DND-41 (cell line): ENCODE data around the gene MCF2L2.

Source experiments
- ATAC-seq: fragments of 200-7000 bp; cut with Tn5 transposase; 3 replicates; pipeline ENCODE4 v1.9.1; 2021; ENCODE audit warnings: low read depth; ENCODE audit not compliant: insufficient read depth
- DNase-seq: peaks from one replicate; pipeline ENCODE4 v3.0.0-alpha.2; 2020
- H2AFZ ChIP-seq: 2 replicates; pipeline ENCODE4 v1.6.0; 2012; ENCODE audit warnings: low read depth, low read length
- H3K27ac ChIP-seq: 2 replicates; pipeline ENCODE4 v1.5.1; 2012; ENCODE audit warnings: low read length, inconsistent platforms
- H3K27me3 ChIP-seq: fragments of 200-600 bp; sonication (generic); 2 replicates; pipeline ENCODE4 v1.6.0; 2012; ENCODE audit warnings: low read length, mild to moderate bottlenecking, inconsistent platforms; ENCODE audit not compliant: insufficient read depth, poor library complexity
- H3K36me3 ChIP-seq: 2 replicates; pipeline ENCODE4 v1.5.1; 2012; ENCODE audit warnings: low read length, inconsistent platforms; ENCODE audit not compliant: insufficient read depth
- H3K4me1 ChIP-seq: 2 replicates; pipeline ENCODE4 v1.5.1; 2012; ENCODE audit warnings: mild to moderate bottlenecking, low read length; ENCODE audit not compliant: insufficient read depth
- H3K4me2 ChIP-seq: 2 replicates; pipeline ENCODE4 v1.6.0; 2012; ENCODE audit warnings: mild to moderate bottlenecking, moderate library complexity, low read length, inconsistent platforms; ENCODE audit not compliant: insufficient read depth
- H3K4me3 ChIP-seq, 2 experiments: fragments of 200-600 bp in 1 of 2; shearing (Covaris generic) in 1 of 2; 2 replicates each; pipeline ENCODE4 v1.5.1; 2012 to 2016; ENCODE audit warnings: inconsistent platforms in 2 of 2, low read length in 2 of 2, mild to moderate bottlenecking in 2 of 2, low read depth in 1 of 2, moderate library complexity in 1 of 2
- H3K79me2 ChIP-seq: 2 replicates; pipeline ENCODE4 v1.6.0; 2012; ENCODE audit warnings: low read length, inconsistent platforms; ENCODE audit not compliant: insufficient read depth
- H3K9ac ChIP-seq: 2 replicates; pipeline ENCODE4 v1.6.0; 2012; ENCODE audit warnings: low read depth, mild to moderate bottlenecking, inconsistent platforms, low read length, moderate library complexity
- H3K9me3 ChIP-seq: 2 replicates; pipeline ENCODE4 v1.5.1; 2012; ENCODE audit warnings: low read length, moderate library complexity, mild to moderate bottlenecking, inconsistent platforms; ENCODE audit not compliant: insufficient read depth, severe bottlenecking
- H4K20me1 ChIP-seq: 2 replicates; pipeline ENCODE4 v1.6.0; 2012; ENCODE audit warnings: low read length; ENCODE audit not compliant: insufficient read depth
- EZH2 ChIP-seq: IDR thresholded peaks from 3 replicates; pipeline ENCODE4 v1.6.1; 2012; ENCODE audit warnings: borderline replicate concordance, low read depth, mild to moderate bottlenecking, moderate library complexity, low read length, inconsistent platforms; ENCODE audit not compliant: severe bottlenecking
- TF ChIP-seq, protein P1 (sequence below): IDR thresholded peaks from 2 replicates; pipeline ENCODE4 v1.5.1; 2012; ENCODE audit warnings: borderline replicate concordance, low read length, moderate library complexity, mild to moderate bottlenecking; ENCODE audit not compliant: poor library complexity, severe bottlenecking; ENCODE audit errors: extremely low read depth

MCF2L2 gene

DNA sequence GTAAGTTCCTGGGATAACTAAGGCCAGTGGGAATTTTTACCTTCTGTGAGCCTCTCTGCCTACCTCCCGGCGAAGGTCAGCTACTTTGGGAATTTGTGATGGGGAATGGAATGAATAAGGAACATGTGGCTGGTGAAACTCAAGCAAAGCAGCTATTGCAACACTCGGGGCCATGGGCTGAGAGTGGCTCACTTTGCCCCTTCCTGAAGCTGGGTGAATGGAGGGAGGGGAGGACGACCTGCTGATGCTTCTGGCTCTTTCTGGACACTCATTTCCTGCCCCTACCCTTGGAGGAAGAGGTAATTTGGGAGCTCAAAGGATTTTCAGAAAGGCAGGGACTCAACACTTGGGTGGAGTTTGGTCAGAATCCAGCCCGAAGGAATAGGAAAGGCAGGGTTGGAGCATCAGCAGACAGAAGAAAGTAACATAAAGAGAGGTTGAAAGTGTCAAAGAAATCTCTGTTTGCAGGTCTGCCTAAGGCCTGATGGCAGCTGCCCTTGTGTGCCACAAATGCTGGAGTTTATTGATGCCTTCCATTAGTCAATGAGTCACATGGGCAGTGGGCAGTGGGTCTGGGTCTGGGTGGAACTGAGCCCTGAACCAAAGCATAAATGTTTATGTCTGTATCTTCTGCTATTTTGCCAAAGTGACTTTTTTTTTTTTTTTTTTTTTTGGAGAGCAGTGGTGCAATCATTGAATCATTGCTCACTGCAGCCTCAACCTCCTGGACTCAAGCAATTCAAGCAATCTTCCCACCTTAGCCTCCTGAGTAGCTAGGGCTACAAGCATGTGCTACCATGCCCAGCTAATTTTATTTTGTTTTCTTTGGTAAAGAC lies 278.3 kb downstream of the MCF2L2 start:
- no peak overlapping the region for H3K27ac ChIP-seq

GRCh38 chr3:183148056-183148455 lies 280.4 kb downstream of the MCF2L2 start:
- no peak for TF ChIP-seq EZH2
- TF ChIP-seq, protein P1, sequence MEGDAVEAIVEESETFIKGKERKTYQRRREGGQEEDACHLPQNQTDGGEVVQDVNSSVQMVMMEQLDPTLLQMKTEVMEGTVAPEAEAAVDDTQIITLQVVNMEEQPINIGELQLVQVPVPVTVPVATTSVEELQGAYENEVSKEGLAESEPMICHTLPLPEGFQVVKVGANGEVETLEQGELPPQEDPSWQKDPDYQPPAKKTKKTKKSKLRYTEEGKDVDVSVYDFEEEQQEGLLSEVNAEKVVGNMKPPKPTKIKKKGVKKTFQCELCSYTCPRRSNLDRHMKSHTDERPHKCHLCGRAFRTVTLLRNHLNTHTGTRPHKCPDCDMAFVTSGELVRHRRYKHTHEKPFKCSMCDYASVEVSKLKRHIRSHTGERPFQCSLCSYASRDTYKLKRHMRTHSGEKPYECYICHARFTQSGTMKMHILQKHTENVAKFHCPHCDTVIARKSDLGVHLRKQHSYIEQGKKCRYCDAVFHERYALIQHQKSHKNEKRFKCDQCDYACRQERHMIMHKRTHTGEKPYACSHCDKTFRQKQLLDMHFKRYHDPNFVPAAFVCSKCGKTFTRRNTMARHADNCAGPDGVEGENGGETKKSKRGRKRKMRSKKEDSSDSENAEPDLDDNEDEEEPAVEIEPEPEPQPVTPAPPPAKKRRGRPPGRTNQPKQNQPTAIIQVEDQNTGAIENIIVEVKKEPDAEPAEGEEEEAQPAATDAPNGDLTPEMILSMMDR: no peak
- no peak overlapping the region for H2AFZ ChIP-seq
- ATAC-seq (no peak), DNase-seq (no peak)
- H3K4me2 ChIP-seq: no peak overlapping the region
- peaks cover 5% of the 10 kb centered on the region for H3K27me3 ChIP-seq
- H3K4me3 ChIP-seq: no peak overlapping the region
- no peak overlapping the region for H3K27ac ChIP-seq
- H3K36me3 ChIP-seq: no peaks in the 10 kb centered on the region
- H3K9me3 ChIP-seq: no peaks in the 10 kb centered on the region
- H3K9ac ChIP-seq: no peak overlapping the region
- H4K20me1 ChIP-seq: no peaks in the 10 kb centered on the region
- no peaks in the 10 kb centered on the region for H3K79me2 ChIP-seq
- H3K4me1 ChIP-seq: no peaks in the 10 kb centered on the region

More for the DNA sequence above, 278.3 kb downstream of the MCF2L2 start:
- Histone ChIP-seq H3K9me3 (no peaks in the 10 kb centered on the region), H2AFZ (no peak overlapping the region), H3K4me3 (no peak overlapping the region), H3K27me3 (no peaks in the 10 kb centered on the region), H4K20me1 (no peaks in the 10 kb centered on the region), H3K9ac (no peak overlapping the region), H3K4me2 (no peak overlapping the region), H3K36me3 (no peaks in the 10 kb centered on the region), H3K79me2 (no peaks in the 10 kb centered on the region), H3K4me1 (no peaks in the 10 kb centered on the region)
- no peak for DNase-seq
- no peak for TF ChIP-seq EZH2
- TF ChIP-seq, protein P1: no peak
- ATAC-seq: no peak

GRCh38 chr3:183144363-183144762 lies 284.1 kb downstream of the MCF2L2 start:
- no peaks in the 10 kb centered on the region for H3K9me3 ChIP-seq
- no peaks in the 10 kb centered on the region for H3K79me2 ChIP-seq
- no peak for TF ChIP-seq EZH2
- TF ChIP-seq, protein P1: no peak
- H3K4me3 ChIP-seq: no peak overlapping the region
- no peak overlapping the region for H2AFZ ChIP-seq
- no peak overlapping the region for H3K9ac ChIP-seq
- H3K36me3 ChIP-seq: no peaks in the 10 kb centered on the region
- no peak overlapping the region for H3K4me2 ChIP-seq
- no peaks in the 10 kb centered on the region for H4K20me1 ChIP-seq
- H3K27me3 ChIP-seq: peaks cover 5% of the 10 kb centered on the region
- H3K4me1 ChIP-seq: no peaks in the 10 kb centered on the region
- no peak for ATAC-seq
- H3K27ac ChIP-seq: no peak overlapping the region
- no peak for DNase-seq
